ENCODE results near the gene MRGPRX1. TPM values are rescaled to one million over a fixed set of nuclear protein-coding genes. Genes with fewer than 3 reads are reported as not detected.
A peak's percentile ranks its signal among the peaks of the same experiment; 100 is the strongest.

MRGPRX1 gene
- total and polyA plus RNA-seq, 2 donors from 2014 or later, result not detected

- no peak overlapping the region for H3K27ac ChIP-seq (ENCODE audit: low read depth in 2 of 2, low read length in 2 of 2)
- no peaks in the 10 kb centered on the region for H3K4me1 ChIP-seq (ENCODE audit: control insufficient read depth in 2 of 3, insufficient read depth in 2 of 3, low read depth in 1 of 3, low read length in 3 of 3)
- no peaks in the 10 kb centered on the region for H3K27me3 ChIP-seq (ENCODE audit: control insufficient read depth, insufficient read depth, low read length)
- no peak overlapping the region for H3K4me3 ChIP-seq (ENCODE audit: low read length in 3 of 3)
- intact Hi-C loops (cut with DNase I), result no loop called here
- no peak for FAIRE-seq
- DNase-seq, result no peak
- H3K9ac ChIP-seq (ENCODE audit: low read length in 3 of 3), result no peak overlapping the region
- no peaks in the 10 kb centered on the region for H3K9me3 ChIP-seq (ENCODE audit: control insufficient read depth in 2 of 3, insufficient read depth in 1 of 3, low read length in 3 of 3)
- TF ChIP-seq CTCF (IDR thresholded peaks at IDR 0.05; ENCODE audit: borderline replicate concordance, extremely low read depth, insufficient read depth), result no peak
- no peaks in the 10 kb centered on the region for H3K36me3 ChIP-seq (ENCODE audit: control insufficient read depth in 2 of 3, insufficient read depth in 3 of 3, low read length in 3 of 3)
Observed at GRCh38 chr11:18958221-18958910, 19.2 kb upstream of the MRGPRX1 start.

DNA sequence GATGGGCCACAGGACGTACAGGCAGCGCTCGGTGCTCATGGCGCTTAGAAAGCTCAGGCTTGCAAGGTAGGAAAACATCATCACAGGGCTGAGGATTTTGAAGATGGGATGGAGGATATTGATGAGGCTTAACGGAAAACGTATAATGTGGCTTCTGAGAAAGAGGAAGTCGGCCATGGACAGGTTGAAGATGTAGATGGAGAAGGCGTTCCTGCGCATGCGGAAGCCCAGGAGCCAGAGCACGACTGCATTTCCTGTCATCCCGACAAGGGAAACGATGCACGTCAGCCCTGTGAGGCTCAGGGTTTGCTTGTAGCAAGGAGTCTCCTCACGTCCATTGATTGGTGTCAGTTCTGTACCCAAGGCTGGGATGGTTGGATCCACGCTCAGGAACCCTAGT lies 17.4 kb upstream of the MRGPRX1 start:
- DNase-seq, result peak in 1 of 5 donors; percentile 54
- Histone ChIP-seq H3K9ac (ENCODE audit: low read length in 3 of 3) (no peak overlapping the region), H3K4me3 (ENCODE audit: low read length in 3 of 3) (no peak overlapping the region), H3K9me3 (ENCODE audit: control insufficient read depth in 2 of 3, insufficient read depth in 1 of 3, low read length in 3 of 3) (no peaks in the 10 kb centered on the region), H3K36me3 (ENCODE audit: control insufficient read depth in 2 of 3, insufficient read depth in 3 of 3, low read length in 3 of 3) (no peaks in the 10 kb centered on the region), H3K27ac (ENCODE audit: low read depth in 2 of 2, low read length in 2 of 2) (no peak overlapping the region), H3K4me1 (ENCODE audit: control insufficient read depth in 2 of 3, insufficient read depth in 2 of 3, low read depth in 1 of 3, low read length in 3 of 3) (no peaks in the 10 kb centered on the region), H3K27me3 (ENCODE audit: control insufficient read depth, insufficient read depth, low read length) (no peaks in the 10 kb centered on the region)
- no peak for TF ChIP-seq CTCF (IDR thresholded peaks at IDR 0.05; ENCODE audit: borderline replicate concordance, extremely low read depth, insufficient read depth)
- intact Hi-C loops (cut with DNase I), result no loop called here
- FAIRE-seq, result no peak

- Histone ChIP-seq H3K27ac (ENCODE audit: low read depth in 2 of 2, low read length in 2 of 2) (no peak overlapping the region), H3K9ac (ENCODE audit: low read length in 3 of 3) (no peak overlapping the region), H3K4me3 (ENCODE audit: low read length in 3 of 3) (no peak overlapping the region), H3K9me3 (ENCODE audit: control insufficient read depth in 2 of 3, insufficient read depth in 1 of 3, low read length in 3 of 3) (no peaks in the 10 kb centered on the region), H3K36me3 (ENCODE audit: control insufficient read depth in 2 of 3, insufficient read depth in 3 of 3, low read length in 3 of 3) (no peaks in the 10 kb centered on the region), H3K27me3 (ENCODE audit: control insufficient read depth, insufficient read depth, low read length) (no peaks in the 10 kb centered on the region), H3K4me1 (ENCODE audit: control insufficient read depth in 2 of 3, insufficient read depth in 2 of 3, low read depth in 1 of 3, low read length in 3 of 3) (no peaks in the 10 kb centered on the region)
- FAIRE-seq (no peak), DNase-seq (no peak)
- intact Hi-C loops (cut with DNase I), result no loop called here
- no peak for TF ChIP-seq CTCF (IDR thresholded peaks at IDR 0.05; ENCODE audit: borderline replicate concordance, extremely low read depth, insufficient read depth)
Observed at GRCh38 chr11:18936002-18936673, 3.1 kb downstream of the MRGPRX1 start.

Data from kidney (tissue), 14 donors.